Body of pancreas (tissue), 4 donors: ENCODE results near the gene CARD8. TPM values are rescaled to one million over a fixed set of nuclear protein-coding genes. Genes with fewer than 3 reads are reported as not detected.

Experiments used
- ATAC-seq: fragments of 150-250 bp; one replicate; pipeline ENCODE4 v1.9.1; 2016
- DNase-seq, 4 donors: peaks; one replicate each; pipeline ENCODE4 v3.0.0-alpha.2; 2019
- H3K27ac ChIP-seq, 4 donors: fragments of 200-600 bp; sonication (generic); 1 replicate in 3 of 4; 2 replicates in 1 of 4; pipeline versions ENCODE4 v1.5.1 to v1.6.1; 2016 to 2019; ENCODE audit warnings: mild to moderate bottlenecking in 1 of 4, mixed read lengths in 1 of 4, moderate library complexity in 1 of 4
- H3K27me3 ChIP-seq, 2 donors: fragments of 200-600 bp; sonication (generic); one replicate each; pipeline ENCODE4 v1.6.0; 2016; ENCODE audit warnings: mild to moderate bottlenecking in 1 of 2
- H3K36me3 ChIP-seq, 2 donors: fragments of 200-600 bp; sonication (generic); replicated peaks in 1 of 2; 2 replicates each; pipeline ENCODE4 v1.5.1; 2016; ENCODE audit warnings: low read depth in 2 of 2; ENCODE audit not compliant: insufficient read depth in 1 of 2
- H3K4me1 ChIP-seq: fragments of 200-600 bp; sonication (generic); one replicate; pipeline ENCODE4 v1.6.0; 2016
- H3K4me3 ChIP-seq, 2 donors: fragments of 200-600 bp; sonication (generic); 1 replicate in 1 of 2; 2 replicates in 1 of 2; pipeline ENCODE4 v1.5.1; 2016 to 2019
- H3K9me3 ChIP-seq, 3 donors: fragments of 200-600 bp; sonication (generic); 1 replicate in 2 of 3; 2 replicates in 1 of 3; pipeline ENCODE4 v1.5.1; 2016
- CTCF ChIP-seq, 7 experiments: fragments of 450-650 bp in 4 of 7; fragments of 200-600 bp in 3 of 7; sonication (generic) in 3 of 7; IDR thresholded peaks; one replicate each; pipeline ENCODE4 v1.5.1; 2016 to 2019; ENCODE audit warnings: antibody characterized with exemption in 7 of 7
- POLR2A ChIP-seq, 3 donors: fragments of 450-650 bp; IDR thresholded peaks; one replicate each; pipeline ENCODE4 v1.6.1; 2016; ENCODE audit warnings: antibody characterized with exemption in 3 of 3, mild to moderate bottlenecking in 2 of 3
- WGBS, 2 donors: methylation state at CpG; one replicate each; pipeline ENCODE4 v1.1.5; 2017; 5-methylcytosine and 5-hydroxymethylcytosine counted together
- intact Hi-C: fragments of 100-400 bp; cut with DNase I; formaldehyde crosslinking; loops from one replicate; pipeline ENCODE4 v1.15.1; 2023
- total RNA-seq, 2 donors: library from RNA; depleted of rRNA; stranded (reverse); fragments of >200 nt; gene quantifications; one replicate each; pipeline ENCODE4 v1.1.0, GENCODE V29; 2016

Gene CARD8
- total RNA-seq, 2 donors from 2014 or later: 23.7 to 24.4 TPM

GRCh38 chr19:48301886-48302599 lies 46.3 kb upstream of the CARD8 start:
- DNase-seq: no peak
- Histone ChIP-seq H3K27me3 (no peaks in the 10 kb centered on the region), H3K9me3 (no peaks in the 10 kb centered on the region), H3K36me3 (no peaks in the 10 kb centered on the region), H3K27ac (no peak overlapping the region), H3K4me1 (no peaks in the 10 kb centered on the region), H3K4me3 (no peak overlapping the region)
- TF ChIP-seq CTCF (IDR thresholded peaks at IDR 0.05) (no peak), POLR2A (IDR thresholded peaks at IDR 0.05) (no peak)
- intact Hi-C loops: no loop called here
- ATAC-seq: no peak
- WGBS, 2 donors: 44 to 88% methylated on average over 1 of the region's 1 CpG

GRCh38 chr19:48297975-48298374 lies 42.3 kb upstream of the CARD8 start:
- Histone ChIP-seq H3K27me3 (no peaks in the 10 kb centered on the region), H3K4me3 (no peak overlapping the region), H3K36me3 (no peaks in the 10 kb centered on the region), H3K27ac (no peak overlapping the region), H3K4me1 (no peaks in the 10 kb centered on the region), H3K9me3 (no peaks in the 10 kb centered on the region)
- no peak for TF ChIP-seq CTCF (IDR thresholded peaks at IDR 0.05)
- no peak for TF ChIP-seq POLR2A (IDR thresholded peaks at IDR 0.05)
- DNase-seq: no peak
- no peak for ATAC-seq
- intact Hi-C loops: no loop called here
- 85 to 87% methylated on average over 5 to 16 of the region's 16 CpGs for WGBS, 2 donors

- Histone ChIP-seq H3K4me1 (no peaks in the 10 kb centered on the region), H3K36me3 (no peaks in the 10 kb centered on the region), H3K4me3 (no peak overlapping the region), H3K9me3 (no peaks in the 10 kb centered on the region), H3K27me3 (no peaks in the 10 kb centered on the region), H3K27ac (no peak overlapping the region)
- no peak for ATAC-seq
- no peak for DNase-seq
- 74 to 78% methylated on average over 10 to 37 of the region's 42 CpGs for WGBS, 2 donors
- intact Hi-C loops: no loop called here
- no peak for TF ChIP-seq CTCF (IDR thresholded peaks at IDR 0.05)
- no peak for TF ChIP-seq POLR2A (IDR thresholded peaks at IDR 0.05)
Measured at GRCh38 chr19:48296963-48297734, 41.4 kb upstream of the CARD8 start.

- DNase-seq (no peak), ATAC-seq (no peak)
- no peaks in the 10 kb centered on the region for H3K36me3 ChIP-seq
- intact Hi-C loops: no loop called here
- 54 to 57% methylated on average over 10 of the region's 10 CpGs for WGBS, 2 donors
- H3K27ac ChIP-seq: no peak overlapping the region
- H3K9me3 ChIP-seq: no peaks in the 10 kb centered on the region
- H3K27me3 ChIP-seq: no peaks in the 10 kb centered on the region
- H3K4me3 ChIP-seq: no peak overlapping the region
- TF ChIP-seq CTCF (IDR thresholded peaks at IDR 0.05) (no peak), POLR2A (IDR thresholded peaks at IDR 0.05) (no peak)
- peaks cover 11% of the 10 kb centered on the region for H3K4me1 ChIP-seq
Measured at GRCh38 chr19:48295458-48295857, 39.7 kb upstream of the CARD8 start.
